Esophagus muscularis mucosa (tissue), 3 donors: Measurements from ENCODE around the gene ANO3.

ENCODE experiments used
- EP300 ChIP-seq: sonication (generic); formaldehyde crosslinking; IDR thresholded peaks from one replicate; pipeline ENCODE4 v1.6.1; 2017; ENCODE audit warnings: antibody characterized with exemption
- TF ChIP-seq, protein P1 (sequence below), 3 experiments: fragments of 200-600 bp in 2 of 3; fragments of 450-650 bp in 1 of 3; sonication (generic) in 2 of 3; IDR thresholded peaks; one replicate each; pipeline ENCODE4 v1.5.1; 2017 to 2019; ENCODE audit warnings: antibody characterized with exemption in 3 of 3, mild to moderate bottlenecking in 2 of 3, moderate library complexity in 1 of 3

DNA sequence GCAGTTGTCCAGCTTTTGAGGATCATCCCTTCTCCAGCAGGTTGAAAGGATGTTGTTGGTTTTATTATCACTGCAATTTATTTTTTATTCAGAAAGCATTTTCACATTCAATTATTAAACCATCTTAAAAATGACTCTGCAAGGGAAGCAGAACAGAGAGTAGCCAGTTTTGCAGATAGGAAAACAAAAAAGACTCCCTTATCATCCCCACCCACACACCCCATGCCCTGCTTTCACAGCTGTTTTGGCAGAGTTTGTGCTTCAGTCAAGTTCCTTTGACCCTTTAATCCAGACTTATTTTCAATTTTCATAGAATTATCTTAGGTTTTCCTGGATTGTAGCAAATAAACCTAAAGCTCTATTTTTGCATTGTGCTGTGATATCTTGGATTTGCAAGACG is 195.8 kb downstream of the ANO3 start:
- no peak for TF ChIP-seq EP300
- TF ChIP-seq, protein P1, sequence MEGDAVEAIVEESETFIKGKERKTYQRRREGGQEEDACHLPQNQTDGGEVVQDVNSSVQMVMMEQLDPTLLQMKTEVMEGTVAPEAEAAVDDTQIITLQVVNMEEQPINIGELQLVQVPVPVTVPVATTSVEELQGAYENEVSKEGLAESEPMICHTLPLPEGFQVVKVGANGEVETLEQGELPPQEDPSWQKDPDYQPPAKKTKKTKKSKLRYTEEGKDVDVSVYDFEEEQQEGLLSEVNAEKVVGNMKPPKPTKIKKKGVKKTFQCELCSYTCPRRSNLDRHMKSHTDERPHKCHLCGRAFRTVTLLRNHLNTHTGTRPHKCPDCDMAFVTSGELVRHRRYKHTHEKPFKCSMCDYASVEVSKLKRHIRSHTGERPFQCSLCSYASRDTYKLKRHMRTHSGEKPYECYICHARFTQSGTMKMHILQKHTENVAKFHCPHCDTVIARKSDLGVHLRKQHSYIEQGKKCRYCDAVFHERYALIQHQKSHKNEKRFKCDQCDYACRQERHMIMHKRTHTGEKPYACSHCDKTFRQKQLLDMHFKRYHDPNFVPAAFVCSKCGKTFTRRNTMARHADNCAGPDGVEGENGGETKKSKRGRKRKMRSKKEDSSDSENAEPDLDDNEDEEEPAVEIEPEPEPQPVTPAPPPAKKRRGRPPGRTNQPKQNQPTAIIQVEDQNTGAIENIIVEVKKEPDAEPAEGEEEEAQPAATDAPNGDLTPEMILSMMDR (IDR thresholded peaks at IDR 0.05), result no peak
